Common myeloid progenitor, CD34-positive (primary cell): ENCODE data around the gene GPR31.
A peak's percentile ranks its signal among the peaks of the same experiment; 100 is the strongest.
"Not testable (repeated sequence)": the region's sequence is repeated elsewhere in the genome, so short reads cannot be mapped to it uniquely, and the experiment has no call there.

Experiments
- CTCF ChIA-PET: fragments of 350-600 bp; sonication (Branson Sonifier 250); formaldehyde crosslinking; loops from one replicate; lab custom pipeline; 2021; ENCODE audit warnings: antibody characterized with exemption; lab: Charles Lee
- POLR2A ChIA-PET: fragments of 350-600 bp; sonication (Branson Sonifier 250); formaldehyde crosslinking; loops from one replicate; lab custom pipeline; 2021; ENCODE audit warnings: antibody characterized with exemption; lab: Charles Lee
- DNase-seq, 3 donors: peaks; one replicate each; pipeline versions ENCODE4 v3.0.0 to v3.0.0-alpha.2; 2013
- H3K27ac ChIP-seq, 2 experiments: 1 replicate in 1 of 2; 2 replicates in 1 of 2; pipeline ENCODE4 v1.7.0; 2013; ENCODE audit warnings: inconsistent platforms in 2 of 2, low read length in 2 of 2, mild to moderate bottlenecking in 2 of 2, low read depth in 1 of 2, moderate library complexity in 1 of 2; ENCODE audit not compliant: severe bottlenecking in 2 of 2, insufficient read depth in 1 of 2, poor library complexity in 1 of 2
- H3K27me3 ChIP-seq, 5 experiments: replicated peaks in 2 of 5; 1 replicate in 3 of 5; 2 replicates in 2 of 5; pipeline versions ENCODE4 v1.6.1 to v1.7.0; 2013; ENCODE audit warnings: low read length in 4 of 5, mild to moderate bottlenecking in 2 of 5, moderate library complexity in 2 of 5, inconsistent platforms in 1 of 5; ENCODE audit not compliant: insufficient read depth in 5 of 5, control insufficient read depth in 4 of 5
- H3K36me3 ChIP-seq, 4 experiments: 1 replicate in 2 of 4; 2 replicates in 2 of 4; pipeline versions ENCODE4 v1.6.1 to v1.7.0; 2013; ENCODE audit warnings: low read length in 3 of 4, control low read depth in 1 of 4, mild to moderate bottlenecking in 1 of 4; ENCODE audit not compliant: control insufficient read depth in 4 of 4, insufficient read depth in 4 of 4
- H3K4me1 ChIP-seq, 4 experiments: 1 replicate in 3 of 4; 2 replicates in 1 of 4; pipeline versions ENCODE4 v1.6.1 to v1.7.1; 2013; ENCODE audit warnings: low read length in 3 of 4, mild to moderate bottlenecking in 3 of 4, control low read depth in 1 of 4, inconsistent platforms in 1 of 4, moderate library complexity in 1 of 4; ENCODE audit not compliant: control insufficient read depth in 4 of 4, insufficient read depth in 4 of 4; ENCODE audit errors: control extremely low read depth in 1 of 4
- H3K4me3 ChIP-seq, 7 experiments: 1 replicate in 4 of 7; 2 replicates in 3 of 7; pipeline versions ENCODE4 v1.5.1 to v1.7.0; 2013; ENCODE audit warnings: mild to moderate bottlenecking in 7 of 7, low read length in 6 of 7, moderate library complexity in 6 of 7, inconsistent platforms in 2 of 7, low read depth in 2 of 7, control low read depth in 1 of 7; ENCODE audit not compliant: insufficient read depth in 4 of 7, control insufficient read depth in 1 of 7; ENCODE audit errors: extremely low read depth in 1 of 7
- H3K9me3 ChIP-seq, 5 experiments: 1 replicate in 4 of 5; 2 replicates in 1 of 5; pipeline versions ENCODE4 v1.6.1 to v1.7.1; 2013; ENCODE audit warnings: low read length in 4 of 5, mild to moderate bottlenecking in 2 of 5, inconsistent platforms in 1 of 5, low read depth in 1 of 5, moderate library complexity in 1 of 5; ENCODE audit not compliant: control insufficient read depth in 4 of 5, insufficient read depth in 2 of 5; ENCODE audit errors: control extremely low read depth in 1 of 5
- WGBS: methylation state at CpG from one replicate; pipeline ENCODE4 v1.1.5; 2013; ENCODE audit not compliant: insufficient coverage; 5-methylcytosine and 5-hydroxymethylcytosine counted together

The GPR31 gene

DNA sequence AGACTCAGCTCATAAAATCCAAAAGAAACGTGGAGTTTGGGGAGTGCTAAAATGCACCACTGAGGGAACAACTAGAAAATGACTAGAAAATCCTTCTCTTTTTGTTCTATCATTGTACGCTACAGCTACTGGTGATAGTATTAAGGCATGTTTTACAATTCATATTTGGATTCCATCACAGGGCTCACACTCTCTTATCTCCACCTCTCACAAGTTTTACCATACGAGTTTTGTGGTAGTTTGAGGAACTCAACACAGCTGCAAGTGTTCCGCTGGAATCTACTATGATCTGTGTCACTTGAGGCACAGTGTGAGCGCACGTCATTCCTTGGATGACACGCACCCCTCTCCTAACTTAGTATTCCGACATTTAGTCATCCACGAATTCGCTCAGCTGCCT is 9.9 kb upstream of the GPR31 start:
- DNase-seq = peak; percentile 46 to 87 (median 72)
- no CpG with 5 or more reads among the region's 10 CpGs for WGBS
- H3K4me3 ChIP-seq, H3K36me3 ChIP-seq, H3K27ac ChIP-seq, CTCF ChIA-PET, H3K9me3 ChIP-seq, POLR2A ChIA-PET, H3K4me1 ChIP-seq, H3K27me3 ChIP-seq: not testable (repeated sequence)

DNA sequence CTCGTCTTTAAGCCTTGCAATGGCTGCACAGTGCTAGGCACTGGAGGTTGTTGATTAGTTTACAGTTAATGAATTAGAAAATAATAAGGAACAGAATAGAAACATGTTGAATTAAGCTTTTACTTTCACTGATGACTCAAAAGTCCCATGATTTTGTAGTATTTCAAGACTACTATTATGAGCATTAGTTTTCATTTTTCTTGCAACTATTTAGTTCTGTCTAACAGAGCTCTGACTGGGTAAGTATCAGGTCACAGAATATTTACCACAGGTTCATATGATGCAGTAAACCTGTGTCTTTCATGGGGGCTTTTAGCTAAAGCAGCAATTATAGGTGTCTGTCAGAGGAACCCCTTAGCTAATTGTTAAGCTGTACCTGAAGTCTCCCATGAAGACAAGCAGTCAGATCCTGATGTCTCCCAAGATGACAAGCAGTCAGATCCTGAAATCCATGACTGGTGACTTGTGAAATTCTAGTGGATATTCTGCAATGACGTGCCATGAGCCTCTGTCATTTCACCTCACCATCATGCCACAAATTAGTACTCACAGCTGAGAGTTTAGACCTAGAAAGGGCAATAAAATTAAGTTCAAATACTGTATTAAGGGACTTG is 8.2 kb upstream of the GPR31 start:
- ChIA-PET POLR2A (no interaction called here), CTCF (no interaction called here)
- Histone ChIP-seq H3K27ac (no peak overlapping the region), H3K4me3 (no peak overlapping the region), H3K9me3 (no peaks in the 10 kb centered on the region), H3K4me1 (no peaks in the 10 kb centered on the region), H3K27me3 (peaks cover 0 to 3% (median 2%) of the 10 kb centered on the region in 5 experiments), H3K36me3 (no peaks in the 10 kb centered on the region)
- no CpG with 5 or more reads among the region's 2 CpGs for WGBS
- no peak for DNase-seq

DNA sequence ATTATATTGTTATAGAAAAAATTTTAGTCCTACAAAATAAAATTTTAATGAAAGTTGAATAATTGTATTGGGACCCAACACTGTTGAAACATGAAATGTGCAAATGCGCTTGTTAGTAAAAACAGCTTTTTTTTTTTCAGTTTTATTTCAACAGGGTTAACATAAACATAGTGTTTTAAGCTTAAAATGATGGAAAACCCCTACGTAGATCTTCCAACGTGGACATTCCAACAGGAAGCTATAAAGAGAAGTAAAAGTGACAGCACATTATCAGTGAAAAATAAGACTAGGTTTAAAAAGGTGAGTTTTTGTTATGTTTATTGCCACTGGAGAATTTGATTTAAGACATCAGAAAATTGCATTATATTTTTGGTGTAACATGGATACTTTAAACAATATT is 6.5 kb upstream of the GPR31 start:
- H3K9me3 ChIP-seq = no peaks in the 10 kb centered on the region
- no peaks in the 10 kb centered on the region for H3K4me1 ChIP-seq
- peaks cover 0 to 2% (median under 1%) of the 10 kb centered on the region in 5 experiments for H3K27me3 ChIP-seq
- ChIA-PET POLR2A (no interaction called here), CTCF (interaction anchor here (1.0 to 1.4 kb wide), 3 partner anchors 25 to 389 kb away, joined by 3 to 4 read pairs (median 3); no protein-coding TSS in a partner anchor)
- no peak overlapping the region for H3K4me3 ChIP-seq
- H3K36me3 ChIP-seq = no peaks in the 10 kb centered on the region
- H3K27ac ChIP-seq = no peak overlapping the region
- WGBS = no CpG with 5 or more reads among the region's 3 CpGs
- DNase-seq = no peak

DNA sequence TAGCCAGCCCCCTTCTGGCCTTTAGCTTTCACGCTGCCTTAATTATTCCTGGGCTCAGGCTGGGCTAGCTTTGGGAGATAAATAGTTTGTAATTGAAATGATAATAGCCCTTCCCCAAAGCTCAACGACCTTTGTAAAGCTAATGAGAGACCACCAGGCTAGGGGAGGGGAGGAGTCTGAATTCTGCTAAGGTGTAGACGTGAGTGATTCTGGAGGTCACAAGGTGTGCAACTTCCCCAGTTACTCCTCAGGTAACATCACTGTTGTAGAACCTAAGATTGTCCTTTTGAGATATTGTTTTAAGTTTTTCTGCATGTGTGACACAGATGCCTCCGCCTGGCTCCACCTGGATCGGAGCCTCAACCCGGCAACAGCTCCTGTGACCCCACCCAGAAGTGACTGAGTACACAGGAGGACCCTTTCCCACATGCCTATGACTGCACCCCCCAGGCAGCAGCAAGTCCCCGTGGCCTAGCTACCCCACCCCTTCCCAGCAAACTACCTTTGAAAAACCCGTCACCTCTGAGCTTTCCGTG is 5.8 kb upstream of the GPR31 start:
- POLR2A ChIA-PET = interaction anchor here (1.1 kb wide), 1 partner anchor 145 kb away, joined by 3 read pairs; no protein-coding TSS in a partner anchor
- CTCF ChIA-PET = interaction anchor here (0.8 to 1.5 kb wide), 4 partner anchors 18 to 1498 kb away, joined by 3 to 5 read pairs (median 3); no protein-coding TSS in a partner anchor

DNA sequence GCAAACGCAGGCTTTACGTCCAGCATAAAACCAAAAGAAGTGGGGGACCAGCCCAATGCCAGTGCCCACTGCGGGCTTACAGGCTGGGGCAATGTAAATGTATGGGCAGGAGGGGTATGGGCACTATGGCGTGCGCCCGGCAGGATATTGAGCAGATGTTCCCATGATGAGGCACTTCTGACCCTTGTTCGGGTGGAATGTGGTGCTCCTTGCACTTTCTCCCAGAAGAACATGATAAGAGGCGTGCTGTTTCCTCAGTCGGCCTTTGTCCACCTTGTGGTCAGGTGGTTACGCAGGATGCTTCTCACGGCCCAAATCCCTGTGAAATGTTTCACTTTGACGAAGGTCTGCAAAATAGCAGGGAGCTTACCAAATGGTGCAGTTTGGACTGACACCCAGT is 4.8 kb upstream of the GPR31 start:
- Histone ChIP-seq H3K27me3 (peaks cover 0 to 2% (median 2%) of the 10 kb centered on the region in 5 experiments), H3K4me1 (no peaks in the 10 kb centered on the region), H3K36me3 (no peaks in the 10 kb centered on the region), H3K4me3 (no peak overlapping the region), H3K27ac (no peak overlapping the region), H3K9me3 (no peaks in the 10 kb centered on the region)
- POLR2A ChIA-PET = interaction anchor here (1.1 kb wide), 1 partner anchor 144 kb away, joined by 3 read pairs; no protein-coding TSS in a partner anchor
- CTCF ChIA-PET = interaction anchor here (0.8 to 1.5 kb wide), 2 partner anchors 17 to 1497 kb away, joined by 3 to 5 read pairs; no protein-coding TSS in a partner anchor
- no peak for DNase-seq
- WGBS = over 99% methylated on average over 12 of the region's 12 CpGs

More for the DNA sequence above, 5.8 kb upstream of the GPR31 start:
- H3K36me3 ChIP-seq = no peaks in the 10 kb centered on the region
- WGBS = 96% methylated on average over 8 of the region's 9 CpGs
- H3K4me3 ChIP-seq = no peak overlapping the region
- H3K9me3 ChIP-seq = no peaks in the 10 kb centered on the region
- no peak overlapping the region for H3K27ac ChIP-seq
- no peaks in the 10 kb centered on the region for H3K4me1 ChIP-seq
- no peak for DNase-seq
- peaks cover 0 to 2% (median 2%) of the 10 kb centered on the region in 5 experiments for H3K27me3 ChIP-seq

DNA sequence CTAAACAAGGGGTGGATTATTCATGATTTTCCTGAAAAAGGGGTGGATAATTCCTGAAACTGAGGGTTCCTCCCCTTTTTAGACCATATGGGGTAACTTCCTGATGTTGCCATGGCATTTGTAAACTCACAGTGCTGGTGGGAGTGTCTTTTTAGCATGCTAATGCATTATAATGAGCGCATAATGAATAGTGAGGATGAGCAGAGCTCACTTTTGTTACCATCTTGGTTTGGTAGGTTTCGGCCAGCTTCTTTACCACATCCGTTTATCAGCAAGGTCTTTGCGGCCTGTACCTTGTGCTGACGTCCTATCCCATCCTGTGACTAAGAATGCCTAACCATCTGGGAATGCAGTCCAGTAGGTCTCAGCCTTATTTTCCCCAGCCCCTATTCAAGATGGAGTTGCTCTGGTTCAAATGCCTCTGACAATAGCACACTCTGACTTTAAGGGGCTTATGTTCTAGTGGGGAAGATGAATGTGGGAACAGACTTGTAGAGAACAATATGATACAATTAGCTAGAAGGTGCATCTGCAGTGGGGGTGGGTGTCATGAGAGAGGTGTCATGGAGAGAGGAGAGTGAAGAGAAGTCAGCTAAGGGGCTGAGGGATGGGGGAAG is 4.2 kb upstream of the GPR31 start:
- ChIA-PET CTCF (interaction anchor here (1.0 to 1.5 kb wide), 2 partner anchors 17 to 174 kb away, joined by 3 to 5 read pairs; no protein-coding TSS in a partner anchor), POLR2A (interaction anchor here (1.1 kb wide), 1 partner anchor 143 kb away, joined by 3 read pairs; no protein-coding TSS in a partner anchor)
- Histone ChIP-seq H3K4me1 (no peaks in the 10 kb centered on the region), H3K36me3 (no peaks in the 10 kb centered on the region), H3K27ac (no peak overlapping the region), H3K4me3 (no peak overlapping the region), H3K9me3 (no peaks in the 10 kb centered on the region), H3K27me3 (peaks cover 0 to 2% (median 2%) of the 10 kb centered on the region in 5 experiments)
- WGBS = 100% methylated on average over 5 of the region's 5 CpGs
- no peak for DNase-seq

DNA sequence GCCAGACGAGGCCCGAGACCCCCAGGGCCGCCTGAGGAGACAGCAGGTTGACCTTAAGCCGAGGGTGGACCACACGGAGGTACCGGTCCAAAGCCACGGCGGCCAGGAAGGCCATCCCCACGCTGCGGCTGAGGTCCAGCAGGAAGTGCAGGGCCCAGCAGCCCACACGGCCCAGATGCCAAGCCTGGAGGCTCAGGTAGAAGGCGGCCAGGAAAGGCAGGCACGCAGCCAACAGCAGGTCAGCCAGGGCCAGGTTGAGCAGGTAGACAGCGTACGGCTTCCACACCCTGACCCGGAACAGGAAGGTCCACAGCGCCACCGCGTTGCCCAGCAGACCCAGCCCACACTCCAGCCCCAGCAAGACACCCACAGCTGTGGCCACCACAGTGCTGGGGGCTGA is 366 bp downstream of the GPR31 start:
- H3K9me3 ChIP-seq = no peaks in the 10 kb centered on the region
- peaks cover 0 to 4% (median 0%) of the 10 kb centered on the region in 4 experiments for H3K4me1 ChIP-seq
- POLR2A ChIA-PET = no interaction called here
- 96% methylated on average over 19 of the region's 19 CpGs for whole genome bisulfite sequencing
- no peak overlapping the region for H3K27ac ChIP-seq
- H3K36me3 ChIP-seq = no peaks in the 10 kb centered on the region
- peaks cover 0 to 10% (median 0%) of the 10 kb centered on the region in 5 experiments for H3K27me3 ChIP-seq
- CTCF ChIA-PET = no interaction called here
- no peak overlapping the region for H3K4me3 ChIP-seq
- no peak for DNase-seq
